Activated CD8-positive, alpha-beta T cell treated with anti-CD3 and anti-CD28 coated beads for 36 hours (primary cell): ENCODE measurements around the gene TRERF1. TPM values are rescaled to one million over a fixed set of nuclear protein-coding genes. Genes with fewer than 3 reads are reported as not detected.

ENCODE experiments used
- ATAC-seq: fragments of 200-7000 bp; cut with Tn5 transposase; one replicate; pipeline ENCODE4 v1.10.0; 2021; ENCODE audit warnings: mild to moderate bottlenecking, moderate library complexity
- CTCF ChIA-PET: fragments of 350-600 bp; sonication (Branson Sonifier 250); formaldehyde crosslinking; loops from one replicate; lab custom pipeline; 2021; ENCODE audit warnings: antibody characterized with exemption; lab: Charles Lee
- POLR2A ChIA-PET: fragments of 350-600 bp; sonication (Branson Sonifier 250); formaldehyde crosslinking; loops from one replicate; lab custom pipeline; 2021; ENCODE audit warnings: antibody characterized with exemption; lab: Charles Lee
- DNase-seq: peaks from one replicate; pipeline ENCODE4 v3.0.0-alpha.2; 2020
- H3K27ac Mint-ChIP-seq: one replicate; pipeline ENCODE4 v1.8.0; 2021; ENCODE audit warnings: mild to moderate bottlenecking, mixed read lengths
- H3K27me3 Mint-ChIP-seq: one replicate; pipeline ENCODE4 v1.8.0; 2021; ENCODE audit warnings: mixed read lengths
- H3K36me3 Mint-ChIP-seq: one replicate; pipeline ENCODE4 v1.8.0; 2021; ENCODE audit warnings: low read depth, mixed read lengths
- H3K4me1 Mint-ChIP-seq: one replicate; pipeline ENCODE4 v1.8.0; 2021; ENCODE audit warnings: low read depth, mixed read lengths
- H3K4me3 Mint-ChIP-seq: one replicate; pipeline ENCODE4 v1.8.0; 2021; ENCODE audit warnings: mild to moderate bottlenecking, moderate library complexity, mixed read lengths
- H3K9me3 Mint-ChIP-seq: one replicate; pipeline ENCODE4 v1.8.0; 2021; ENCODE audit warnings: mixed read lengths
- CTCF ChIP-seq: fragments of 200-600 bp; IDR thresholded peaks from one replicate; pipeline ENCODE4 v1.8.0; 2022; ENCODE audit warnings: antibody characterized with exemption, mild to moderate bottlenecking
- intact Hi-C: fragments of 100-400 bp; cut with micrococcal nuclease; formaldehyde crosslinking; loops from one replicate; pipeline ENCODE4 v1.10.0; 2022
- total RNA-seq, 2 experiments: library from RNA; stranded (reverse); gene quantifications; one replicate each; pipeline ENCODE4 v1.2.3, GENCODE V29; 2021

TRERF1 gene
- total RNA-seq, 2 experiments from 2014 or later, result 6.5 to 6.9 TPM

DNA sequence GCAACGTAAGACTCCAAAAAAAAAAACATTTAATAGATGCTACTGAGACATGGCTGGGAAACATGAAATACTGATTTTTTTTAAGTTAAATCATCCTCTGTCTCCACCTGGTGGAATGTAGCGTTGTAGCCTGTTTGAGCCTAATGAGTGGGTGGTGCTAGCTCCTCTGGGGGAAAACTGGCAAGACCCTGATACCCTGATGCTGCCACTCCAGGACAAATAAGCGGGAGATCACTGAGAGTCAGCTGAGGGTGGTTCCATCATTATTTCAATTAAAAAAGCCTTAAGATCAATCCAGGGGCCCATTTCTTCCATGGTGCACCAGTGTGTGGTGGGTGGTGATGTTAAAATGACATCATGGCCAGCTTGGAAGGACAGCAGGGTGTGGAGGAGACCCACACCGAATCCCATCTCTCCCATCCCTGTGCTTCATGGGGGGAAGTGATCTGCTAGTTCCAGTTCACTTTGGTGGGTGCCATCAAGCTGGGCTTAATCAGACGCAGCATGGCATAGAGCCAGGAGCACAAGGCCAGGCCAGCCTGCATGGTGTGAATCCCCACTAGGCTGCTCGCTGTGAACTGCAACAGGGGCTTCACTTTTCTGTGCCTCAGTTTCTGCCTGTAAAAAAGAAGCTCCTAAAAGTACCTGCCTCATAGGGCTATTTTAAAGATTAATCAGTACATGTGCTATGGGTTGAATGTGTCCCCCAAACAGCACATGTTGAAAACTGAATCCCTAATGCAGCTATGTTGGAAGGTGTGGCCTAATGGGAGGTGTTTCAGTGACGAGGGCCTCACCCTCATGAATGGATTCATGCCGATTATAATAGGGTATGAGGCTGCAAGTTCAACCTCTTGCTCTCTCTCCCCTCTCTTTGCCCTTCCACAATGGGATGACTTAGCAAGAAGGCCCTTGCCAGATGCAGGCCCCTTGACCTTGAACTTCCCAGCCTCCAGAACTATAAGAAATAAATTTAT lies 221.1 kb downstream of the TRERF1 start:
- DNase-seq (peak; percentile 20), ATAC-seq (peak; percentile 20)
- POLR2A ChIA-PET, result interaction anchor here (0.6 kb wide), 1 partner anchor 370 kb away, joined by 3 read pairs; no protein-coding TSS in a partner anchor
- Mint-ChIP-seq H3K27me3 (no peaks in the 10 kb centered on the region), H3K27ac (no peak overlapping the region), H3K9me3 (no peaks in the 10 kb centered on the region), H3K4me1 (no peaks in the 10 kb centered on the region), H3K4me3 (no peak overlapping the region), H3K36me3 (no peaks in the 10 kb centered on the region)
- peak; percentile 40 for TF ChIP-seq CTCF
- intact Hi-C loops, result no loop called here
- CTCF ChIA-PET, result interaction anchor here (0.6 to 1.5 kb wide), 7 partner anchors 12 to 324 kb away, joined by 3 to 7 read pairs (median 3); no protein-coding TSS in a partner anchor

GRCh38 chr6:42229506-42230119 lies 222.1 kb downstream of the TRERF1 start:
- CTCF ChIA-PET, result interaction anchor here (1.1 to 1.5 kb wide), 5 partner anchors 13 to 325 kb away, joined by 3 to 6 read pairs (median 3); no protein-coding TSS in a partner anchor
- no peak overlapping the region for H3K27ac Mint-ChIP-seq
- intact Hi-C loops, result no loop called here

DNA sequence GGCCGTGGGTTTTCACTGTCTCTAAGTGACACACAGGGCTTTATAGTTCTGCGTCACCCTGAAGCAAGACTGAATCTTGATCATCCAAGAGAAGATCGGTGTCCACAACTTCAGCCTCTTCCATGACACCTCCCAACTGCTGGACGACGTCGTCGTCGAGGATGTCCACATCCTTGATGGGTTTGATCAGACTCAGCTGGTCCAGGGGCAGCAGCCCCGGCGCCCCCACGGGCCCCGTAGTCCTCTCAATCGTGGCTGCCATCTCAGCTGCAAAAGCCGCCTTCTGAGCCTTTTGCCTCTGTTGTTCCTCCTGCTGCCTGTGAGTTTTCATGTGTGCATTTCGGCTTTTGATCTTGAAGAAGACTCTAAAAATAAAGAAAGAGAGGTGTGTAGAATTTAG lies 223.4 kb downstream of the TRERF1 start:
- no peak for ATAC-seq
- peaks cover 10% of the 10 kb centered on the region for H3K4me1 Mint-ChIP-seq
- POLR2A ChIA-PET, result no interaction called here
- no peak overlapping the region for H3K27ac Mint-ChIP-seq
- H3K27me3 Mint-ChIP-seq, result no peaks in the 10 kb centered on the region
- no peak overlapping the region for H3K4me3 Mint-ChIP-seq
- H3K9me3 Mint-ChIP-seq, result no peaks in the 10 kb centered on the region
- DNase-seq, result no peak
- no peak for TF ChIP-seq CTCF
- CTCF ChIA-PET, result interaction anchor here (3.5 kb wide), 1 partner anchor 319 kb away, joined by 21 read pairs; no protein-coding TSS in a partner anchor
- H3K36me3 Mint-ChIP-seq, result no peaks in the 10 kb centered on the region
- intact Hi-C loops, result no loop called here

More at GRCh38 chr6:42229506-42230119, 222.1 kb downstream of the TRERF1 start:
- no peak for DNase-seq
- no peak for ATAC-seq
- no peak overlapping the region for H3K4me3 Mint-ChIP-seq
- no peaks in the 10 kb centered on the region for H3K36me3 Mint-ChIP-seq
- peaks cover 4% of the 10 kb centered on the region for H3K4me1 Mint-ChIP-seq
- no peaks in the 10 kb centered on the region for H3K27me3 Mint-ChIP-seq
- H3K9me3 Mint-ChIP-seq, result no peaks in the 10 kb centered on the region
- POLR2A ChIA-PET, result interaction anchor here (0.5 to 0.6 kb wide), 2 partner anchors 161 to 371 kb away, joined by 3 read pairs; no protein-coding TSS in a partner anchor
- no peak for TF ChIP-seq CTCF

DNA sequence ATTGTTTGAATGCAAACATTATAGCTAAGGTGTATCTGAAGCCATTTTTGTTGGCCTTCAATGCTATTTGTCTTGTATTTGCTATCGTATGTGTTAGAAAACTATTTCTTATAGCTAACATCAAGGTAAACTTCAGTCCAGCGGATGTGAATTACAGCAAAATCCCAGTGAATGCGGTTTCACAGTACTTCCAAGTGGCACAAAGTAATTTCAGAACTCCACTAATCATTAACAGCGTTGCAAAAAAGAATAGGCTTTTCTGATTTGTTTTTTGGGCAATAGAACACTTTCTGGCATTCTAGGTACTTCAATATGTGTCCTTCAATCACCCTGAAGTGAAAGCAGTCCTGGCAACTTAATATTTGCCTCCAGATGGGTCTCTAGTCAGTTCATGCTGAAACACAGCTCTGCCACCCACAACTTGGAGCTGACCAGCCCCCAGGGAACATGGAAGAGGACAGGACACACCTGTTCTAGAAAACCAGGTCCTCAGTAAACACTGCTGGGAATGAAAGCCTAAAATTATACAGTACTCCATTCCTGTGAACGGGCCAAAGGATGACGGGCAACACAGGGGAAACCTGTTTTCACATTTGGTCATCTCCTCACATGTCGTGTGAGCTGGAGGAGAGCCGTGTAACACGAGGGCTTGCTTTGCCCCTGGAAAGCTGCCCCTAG lies 224.4 kb downstream of the TRERF1 start:
- H3K4me3 Mint-ChIP-seq, result no peak overlapping the region
- TF ChIP-seq CTCF, result no peak
- DNase-seq (no peak), ATAC-seq (no peak)
- ChIA-PET POLR2A (interaction anchor here (0.7 to 1.8 kb wide), 3 partner anchors 9 to 322 kb away, joined by 3 to 7 read pairs (median 3); no protein-coding TSS in a partner anchor), CTCF (interaction anchor here (1.6 to 3.5 kb wide), 3 partner anchors 13 to 320 kb away, joined by 5 to 21 read pairs (median 9); no protein-coding TSS in a partner anchor)
- intact Hi-C loops, result no loop called here
- H3K27me3 Mint-ChIP-seq, result no peaks in the 10 kb centered on the region
- no peak overlapping the region for H3K27ac Mint-ChIP-seq
- H3K4me1 Mint-ChIP-seq, result peaks cover 10% of the 10 kb centered on the region
- H3K9me3 Mint-ChIP-seq, result no peaks in the 10 kb centered on the region
- no peaks in the 10 kb centered on the region for H3K36me3 Mint-ChIP-seq
